ENCODE results near the gene AFP. TPM values are rescaled to one million over a fixed set of nuclear protein-coding genes. Genes with fewer than 3 reads are reported as not detected.

Gene AFP
- total RNA-seq, 1 donor from 2014 or later = not detected

DNA sequence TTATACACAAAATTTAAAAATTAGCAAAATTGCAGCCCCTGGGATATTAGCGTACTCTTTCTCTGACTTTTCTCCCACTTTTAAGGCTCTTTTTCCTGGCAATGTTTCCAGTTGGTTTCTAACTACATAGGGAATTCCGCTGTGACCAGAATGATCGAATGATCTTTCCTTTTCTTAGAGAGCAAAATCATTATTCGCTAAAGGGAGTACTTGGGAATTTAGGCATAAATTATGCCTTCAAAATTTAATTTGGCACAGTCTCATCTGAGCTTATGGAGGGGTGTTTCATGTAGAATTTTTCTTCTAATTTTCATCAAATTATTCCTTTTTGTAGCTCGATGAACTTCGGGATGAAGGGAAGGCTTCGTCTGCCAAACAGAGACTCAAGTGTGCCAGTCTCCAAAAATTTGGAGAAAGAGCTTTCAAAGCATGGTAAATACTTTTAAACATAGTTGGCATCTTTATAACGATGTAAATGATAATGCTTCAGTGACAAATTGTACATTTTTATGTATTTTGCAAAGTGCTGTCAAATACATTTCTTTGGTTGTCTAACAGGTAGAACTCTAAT lies 26.0 kb upstream of the AFP start:
- Histone ChIP-seq H3K4me3 (no peak overlapping the region), H3K9me3 (replicated peaks) (no peaks in the 10 kb centered on the region), H3K27ac (replicated peaks) (no peak overlapping the region), H3K36me3 (no peaks in the 10 kb centered on the region), H3K4me1 (no peaks in the 10 kb centered on the region), H3K27me3 (ENCODE audit: low read depth) (no peaks in the 10 kb centered on the region)
- DNase-seq = no peak
- TF ChIP-seq, protein P1, sequence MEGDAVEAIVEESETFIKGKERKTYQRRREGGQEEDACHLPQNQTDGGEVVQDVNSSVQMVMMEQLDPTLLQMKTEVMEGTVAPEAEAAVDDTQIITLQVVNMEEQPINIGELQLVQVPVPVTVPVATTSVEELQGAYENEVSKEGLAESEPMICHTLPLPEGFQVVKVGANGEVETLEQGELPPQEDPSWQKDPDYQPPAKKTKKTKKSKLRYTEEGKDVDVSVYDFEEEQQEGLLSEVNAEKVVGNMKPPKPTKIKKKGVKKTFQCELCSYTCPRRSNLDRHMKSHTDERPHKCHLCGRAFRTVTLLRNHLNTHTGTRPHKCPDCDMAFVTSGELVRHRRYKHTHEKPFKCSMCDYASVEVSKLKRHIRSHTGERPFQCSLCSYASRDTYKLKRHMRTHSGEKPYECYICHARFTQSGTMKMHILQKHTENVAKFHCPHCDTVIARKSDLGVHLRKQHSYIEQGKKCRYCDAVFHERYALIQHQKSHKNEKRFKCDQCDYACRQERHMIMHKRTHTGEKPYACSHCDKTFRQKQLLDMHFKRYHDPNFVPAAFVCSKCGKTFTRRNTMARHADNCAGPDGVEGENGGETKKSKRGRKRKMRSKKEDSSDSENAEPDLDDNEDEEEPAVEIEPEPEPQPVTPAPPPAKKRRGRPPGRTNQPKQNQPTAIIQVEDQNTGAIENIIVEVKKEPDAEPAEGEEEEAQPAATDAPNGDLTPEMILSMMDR (IDR thresholded peaks at IDR 0.05; ENCODE audit: borderline replicate concordance) = no peak
- intact Hi-C loops (cut with micrococcal nuclease) = no loop called here

DNA sequence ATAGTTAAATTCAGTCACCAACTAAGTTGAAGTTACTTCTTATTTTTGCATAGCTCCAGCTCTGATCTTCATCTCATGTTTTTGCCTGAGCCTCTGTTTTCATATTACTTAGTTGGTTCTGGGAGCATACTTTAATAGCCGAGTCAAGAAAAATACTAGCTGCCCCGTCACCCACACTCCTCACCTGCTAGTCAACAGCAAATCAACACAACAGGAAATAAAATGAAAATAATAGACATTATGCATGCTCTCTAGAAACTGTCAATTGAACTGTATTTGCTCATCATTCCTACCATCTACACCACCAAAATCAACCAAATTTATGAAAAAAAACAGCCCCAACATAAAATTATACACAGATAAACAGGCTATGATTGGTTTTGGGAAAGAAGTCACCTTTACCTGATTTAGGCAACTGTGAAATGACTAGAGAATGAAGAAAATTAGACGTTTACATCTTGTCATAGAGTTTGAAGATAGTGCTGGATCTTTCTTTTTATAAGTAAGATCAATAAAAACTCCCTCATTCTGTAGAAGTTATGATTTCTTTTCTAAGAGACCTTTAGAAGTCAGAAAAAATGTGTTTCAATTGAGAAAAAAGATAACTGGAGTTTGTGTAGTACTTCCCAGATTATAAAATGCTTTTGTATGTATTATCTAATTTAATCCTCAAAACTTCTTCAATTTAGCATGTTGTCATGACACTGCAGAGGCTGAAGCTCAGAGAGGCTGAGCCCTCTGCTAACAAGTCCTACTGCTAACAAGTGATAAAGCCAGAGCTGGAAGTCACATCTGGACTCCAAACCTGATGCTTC lies 24.9 kb upstream of the AFP start:
- Histone ChIP-seq H3K27me3 (ENCODE audit: low read depth) (no peaks in the 10 kb centered on the region), H3K36me3 (no peaks in the 10 kb centered on the region), H3K27ac (replicated peaks) (no peak overlapping the region), H3K9me3 (replicated peaks) (no peaks in the 10 kb centered on the region), H3K4me3 (no peak overlapping the region), H3K4me1 (no peaks in the 10 kb centered on the region)
- TF ChIP-seq, protein P1 (IDR thresholded peaks at IDR 0.05; ENCODE audit: borderline replicate concordance) = no peak
- DNase-seq = no peak
- intact Hi-C loops (cut with micrococcal nuclease) = no loop called here

DNA sequence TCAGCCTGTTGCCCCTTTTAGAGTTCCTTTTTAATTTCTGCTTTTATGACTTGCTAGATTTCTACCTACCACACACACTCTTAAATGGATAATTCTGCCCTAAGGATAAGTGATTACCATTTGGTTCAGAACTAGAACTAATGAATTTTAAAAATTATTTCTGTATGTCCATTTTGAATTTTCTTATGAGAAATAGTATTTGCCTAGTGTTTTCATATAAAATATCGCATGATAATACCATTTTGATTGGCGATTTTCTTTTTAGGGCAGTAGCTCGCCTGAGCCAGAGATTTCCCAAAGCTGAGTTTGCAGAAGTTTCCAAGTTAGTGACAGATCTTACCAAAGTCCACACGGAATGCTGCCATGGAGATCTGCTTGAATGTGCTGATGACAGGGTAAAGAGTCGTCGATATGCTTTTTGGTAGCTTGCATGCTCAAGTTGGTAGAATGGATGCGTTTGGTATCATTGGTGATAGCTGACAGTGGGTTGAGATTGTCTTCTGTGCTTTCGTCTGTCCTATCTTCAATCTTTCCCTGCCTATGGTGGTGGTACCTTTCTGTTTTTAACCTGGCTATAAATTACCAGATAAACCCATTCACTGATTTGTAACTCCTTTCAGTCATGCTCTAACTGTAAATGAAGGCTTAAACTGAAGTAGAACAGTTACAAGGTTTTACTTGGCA lies 24.1 kb upstream of the AFP start:
- no peak for DNase-seq
- Histone ChIP-seq H3K36me3 (no peaks in the 10 kb centered on the region), H3K27me3 (ENCODE audit: low read depth) (no peaks in the 10 kb centered on the region), H3K4me3 (no peak overlapping the region), H3K4me1 (no peaks in the 10 kb centered on the region), H3K27ac (replicated peaks) (no peak overlapping the region), H3K9me3 (replicated peaks) (no peaks in the 10 kb centered on the region)
- TF ChIP-seq, protein P1 (IDR thresholded peaks at IDR 0.05; ENCODE audit: borderline replicate concordance) = no peak
- intact Hi-C loops (cut with micrococcal nuclease) = no loop called here

DNA sequence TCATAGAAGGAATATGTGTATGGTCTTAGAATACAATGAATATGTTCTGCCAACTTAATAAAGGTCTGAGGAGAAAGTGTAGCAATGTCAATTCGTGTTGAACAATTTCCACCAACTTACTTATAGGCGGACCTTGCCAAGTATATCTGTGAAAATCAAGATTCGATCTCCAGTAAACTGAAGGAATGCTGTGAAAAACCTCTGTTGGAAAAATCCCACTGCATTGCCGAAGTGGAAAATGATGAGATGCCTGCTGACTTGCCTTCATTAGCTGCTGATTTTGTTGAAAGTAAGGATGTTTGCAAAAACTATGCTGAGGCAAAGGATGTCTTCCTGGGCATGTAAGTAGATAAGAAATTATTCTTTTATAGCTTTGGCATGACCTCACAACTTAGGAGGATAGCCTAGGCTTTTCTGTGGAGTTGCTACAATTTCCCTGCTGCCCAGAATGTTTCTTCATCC lies 22.7 kb upstream of the AFP start:
- Histone ChIP-seq H3K9me3 (replicated peaks) (no peaks in the 10 kb centered on the region), H3K27ac (replicated peaks) (no peak overlapping the region), H3K27me3 (ENCODE audit: low read depth) (no peaks in the 10 kb centered on the region), H3K4me1 (no peaks in the 10 kb centered on the region), H3K36me3 (no peaks in the 10 kb centered on the region), H3K4me3 (no peak overlapping the region)
- DNase-seq = no peak
- TF ChIP-seq, protein P1 (IDR thresholded peaks at IDR 0.05; ENCODE audit: borderline replicate concordance) = no peak
- intact Hi-C loops (cut with micrococcal nuclease) = no loop called here

DNA sequence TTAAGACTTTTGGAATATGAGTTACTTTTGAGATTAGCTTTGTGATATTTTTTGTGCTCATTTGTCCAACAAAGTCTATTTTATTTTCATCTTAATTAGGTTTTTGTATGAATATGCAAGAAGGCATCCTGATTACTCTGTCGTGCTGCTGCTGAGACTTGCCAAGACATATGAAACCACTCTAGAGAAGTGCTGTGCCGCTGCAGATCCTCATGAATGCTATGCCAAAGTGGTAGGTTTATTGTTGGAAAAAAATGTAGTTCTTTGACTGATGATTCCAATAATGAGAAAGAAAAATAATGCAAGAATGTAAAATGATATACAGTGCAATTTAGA lies 21.1 kb upstream of the AFP start:
- intact Hi-C loops (cut with micrococcal nuclease) = no loop called here
- Histone ChIP-seq H3K27ac (replicated peaks) (no peak overlapping the region), H3K4me3 (no peak overlapping the region), H3K36me3 (no peaks in the 10 kb centered on the region), H3K9me3 (replicated peaks) (no peaks in the 10 kb centered on the region), H3K4me1 (no peaks in the 10 kb centered on the region), H3K27me3 (ENCODE audit: low read depth) (no peaks in the 10 kb centered on the region)
- no peak for DNase-seq
- TF ChIP-seq, protein P1 (IDR thresholded peaks at IDR 0.05; ENCODE audit: borderline replicate concordance) = no peak

All from left ventricle myocardium inferior (tissue), 1 donor.